HG03439 (cell line): ENCODE results near the gene RORC.
"Not testable (repeated sequence)": the region's sequence is repeated elsewhere in the genome, so short reads cannot be mapped to it uniquely, and the experiment has no call there.

Source experiments
- ATAC-seq: cut with Tn5 transposase; IDR thresholded peaks from one replicate; pipeline ENCODE4 v1.9.1; 2021; ENCODE audit warnings: mild to moderate bottlenecking, moderate library complexity; ENCODE audit not compliant: unreplicated experiment

RORC gene

GRCh38 chr1:151831605-151832004, at the start of gene RORC:
Gene RORC (minus strand): TSS chr1:151831802. CDS start chr1:151831764, 38 bp downstream.
- ATAC-seq: no peak

- ATAC-seq: no peak
These were observed 44.0 kb upstream of the RORC start for GRCh38 chr1:151875419-151876097.

GRCh38 chr1:151872776-151873175, 41.2 kb upstream of the RORC start:
- not testable (repeated sequence) for ATAC-seq

GRCh38 chr1:151871284-151872030, 39.9 kb upstream of the RORC start:
- ATAC-seq: no peak

- ATAC-seq: no peak
These were observed 36.9 kb upstream of the RORC start for GRCh38 chr1:151868486-151868885.

GRCh38 chr1:151867765-151868411, 36.3 kb upstream of the RORC start:
- no peak for ATAC-seq

GRCh38 chr1:151867321-151867720, 35.7 kb upstream of the RORC start:
- ATAC-seq: no peak

- ATAC-seq: no peak
These were observed 32.8 kb upstream of the RORC start for GRCh38 chr1:151864411-151864810.

- ATAC-seq: no peak
These were observed 31.0 kb upstream of the RORC start for GRCh38 chr1:151862604-151863003.

GRCh38 chr1:151860504-151861187, 29.0 kb upstream of the RORC start:
- no peak for ATAC-seq

GRCh38 chr1:151859891-151860293, 28.3 kb upstream of the RORC start:
- no peak for ATAC-seq

GRCh38 chr1:151858886-151859665, 27.5 kb upstream of the RORC start:
- ATAC-seq: no peak

- ATAC-seq: no peak
These were observed 26.6 kb upstream of the RORC start for GRCh38 chr1:151858030-151858746.

GRCh38 chr1:151855933-151856332, 24.3 kb upstream of the RORC start:
- no peak for ATAC-seq

GRCh38 chr1:151855516-151855915, 23.9 kb upstream of the RORC start:
- not testable (repeated sequence) for ATAC-seq

- ATAC-seq: no peak
These were observed 23.1 kb upstream of the RORC start for GRCh38 chr1:151854658-151855057.

- ATAC-seq: no peak
These were observed 21.9 kb upstream of the RORC start, which contains the start of gene THEM5 for GRCh38 chr1:151853411-151853943. Gene THEM5 (minus strand): TSS chr1:151853712. CDS start chr1:151853565, 147 bp downstream.

- ATAC-seq: no peak
These were observed 21.1 kb upstream of the RORC start for GRCh38 chr1:151852733-151853132.

GRCh38 chr1:151851886-151852285, 20.3 kb upstream of the RORC start:
- no peak for ATAC-seq
